ENCODE results near the gene MS4A4A.
"Not testable (repeated sequence)": the region's sequence is repeated elsewhere in the genome, so short reads cannot be mapped to it uniquely, and the experiment has no call there.

MS4A4A gene

DNA sequence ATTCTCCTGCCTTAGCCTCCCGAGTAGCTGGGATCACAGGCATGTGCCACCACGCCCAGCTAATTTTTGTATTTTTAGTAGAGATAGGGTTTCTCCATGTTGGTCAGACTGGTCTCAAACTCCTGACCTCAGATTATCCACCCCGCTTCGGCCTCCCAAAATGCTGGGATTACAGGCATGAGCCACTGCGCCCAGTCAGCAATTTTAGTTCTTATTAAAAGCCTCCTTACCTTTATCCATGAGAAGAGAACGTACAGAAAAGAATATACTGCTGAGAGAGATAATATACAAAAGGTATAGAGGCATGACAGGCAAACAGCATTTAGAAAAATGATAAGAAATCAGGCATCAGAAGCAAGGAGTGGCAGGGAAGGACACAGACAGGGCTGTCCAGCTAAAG, 21.4 kb downstream of the MS4A4A start:
- DNase-seq (ENCODE audit: low read depth in 2 of 2) = not testable (repeated sequence)

GRCh38 chr11:60303661-60304060, 23.2 kb downstream of the MS4A4A start:
- no peak for DNase-seq (ENCODE audit: low read depth in 2 of 2)

GRCh38 chr11:60305906-60306619, 25.6 kb downstream of the MS4A4A start:
- DNase-seq (ENCODE audit: low read depth in 2 of 2) = no peak

DNA sequence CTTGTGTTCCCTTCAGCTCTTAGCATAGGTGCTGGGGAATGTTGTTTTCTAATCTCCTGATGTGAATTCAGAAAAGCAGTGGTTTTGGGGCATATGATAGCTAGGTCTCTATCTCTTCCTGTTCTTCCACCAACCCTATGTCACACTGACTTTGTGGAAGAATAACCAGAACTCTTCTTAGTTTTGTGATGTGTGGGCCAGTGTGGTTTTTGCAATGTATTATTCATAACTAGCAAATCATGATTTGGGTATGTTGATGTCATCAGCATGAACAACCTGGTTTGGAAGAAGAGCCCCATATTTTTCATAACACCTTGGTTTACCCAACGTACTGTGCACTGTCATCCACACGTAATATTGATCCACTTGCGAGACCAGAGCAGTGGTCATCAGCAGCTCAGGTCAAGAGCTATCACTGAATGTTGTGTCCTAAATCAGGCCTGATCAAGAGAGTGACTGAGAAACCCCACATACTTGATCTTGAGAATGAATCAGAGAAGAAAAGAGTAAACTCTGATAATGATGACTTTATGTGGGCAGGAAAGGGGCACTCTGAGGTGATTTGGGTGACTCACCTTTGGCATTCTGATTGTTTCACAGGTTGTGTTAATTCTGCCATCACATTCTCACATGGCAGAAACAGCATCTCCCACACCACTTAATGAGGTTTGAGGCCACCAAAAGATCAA, 27.2 kb downstream of the MS4A4A start:
- no peak for DNase-seq (ENCODE audit: low read depth in 2 of 2)

DNA sequence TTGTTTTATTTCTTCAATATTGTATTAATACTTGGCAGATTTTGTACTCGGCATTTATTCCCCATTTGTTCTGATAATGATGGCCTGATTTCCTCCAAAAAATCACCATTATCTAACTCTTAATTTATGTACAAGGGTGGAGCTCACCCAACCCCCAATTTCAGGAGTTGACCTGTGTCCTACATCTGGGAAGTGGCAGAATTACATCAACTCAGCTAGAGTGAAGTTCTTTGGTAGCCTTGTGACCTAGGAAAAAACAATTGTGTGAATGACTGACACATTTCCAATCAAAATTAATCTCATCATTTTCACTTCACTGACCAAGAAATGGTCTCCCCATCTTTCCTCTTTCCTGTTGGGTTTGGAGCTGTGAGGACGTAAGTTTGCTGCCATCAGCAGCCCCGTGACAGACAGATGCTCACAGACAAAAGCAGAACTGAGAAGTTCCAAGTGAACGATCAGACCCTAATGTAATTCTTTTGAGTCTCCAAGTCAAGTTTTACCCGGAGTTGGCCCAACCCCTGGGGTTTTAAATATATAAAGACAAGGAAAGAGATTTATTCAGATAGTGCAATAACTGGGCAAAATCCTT, 30.0 kb downstream of the MS4A4A start:
- no peak for DNase-seq (ENCODE audit: low read depth in 2 of 2)

DNA sequence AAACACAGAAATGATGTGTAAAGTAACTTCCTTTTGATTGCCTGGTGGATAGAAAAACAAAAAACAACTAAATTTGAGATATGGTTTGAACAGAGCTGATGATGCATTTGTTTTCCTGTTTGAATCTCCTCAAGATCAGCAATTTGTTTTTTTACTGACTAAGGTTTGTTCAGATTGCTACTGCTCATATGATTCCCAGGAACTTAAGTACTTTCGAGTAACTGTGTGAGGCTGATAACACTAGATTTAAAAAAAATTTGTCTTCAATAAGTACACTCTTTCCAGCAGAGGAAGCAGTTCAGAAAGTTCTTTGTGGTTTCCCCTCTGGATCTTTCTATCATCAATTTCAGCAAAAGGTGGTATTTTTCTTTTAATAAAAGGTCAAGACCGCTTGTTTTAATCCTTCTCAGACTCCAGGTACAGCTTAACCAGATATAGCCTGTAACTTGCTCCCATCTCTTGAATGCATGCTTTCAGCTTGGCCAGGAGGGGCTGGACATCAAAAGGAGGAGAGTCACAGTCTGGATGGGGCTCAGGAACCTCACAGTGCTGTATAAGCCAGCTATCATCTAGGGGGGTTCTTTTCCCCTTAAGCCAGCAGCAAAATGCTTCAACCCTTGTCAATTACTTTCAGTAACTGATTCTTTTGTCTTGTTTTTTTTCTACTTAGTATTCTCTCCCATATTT, 34.3 kb downstream of the MS4A4A start:
- DNase-seq (ENCODE audit: low read depth in 2 of 2) = no peak

DNA sequence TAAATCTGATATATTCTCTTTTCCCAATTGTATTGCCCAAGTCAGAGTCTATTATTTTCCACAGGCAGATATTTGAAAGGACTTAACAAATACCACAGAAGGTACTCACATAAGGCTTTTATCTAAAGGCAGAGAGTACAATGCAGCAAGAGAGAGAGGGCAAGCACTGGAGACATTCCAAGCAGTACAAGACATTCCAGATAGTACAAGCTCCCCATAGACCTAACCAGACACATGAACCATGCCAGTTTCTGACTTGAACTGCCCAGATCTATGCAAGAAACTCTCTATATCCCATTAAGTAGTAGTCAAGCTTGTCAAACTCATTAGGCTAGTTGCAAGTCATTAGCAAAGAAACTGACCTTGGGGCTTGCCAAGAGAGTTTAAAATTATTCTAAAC, 35.4 kb downstream of the MS4A4A start:
- no peak for DNase-seq (ENCODE audit: low read depth in 2 of 2)

GRCh38 chr11:60316317-60316716, 35.9 kb downstream of the MS4A4A start:
- no peak for DNase-seq (ENCODE audit: low read depth in 2 of 2)

DNA sequence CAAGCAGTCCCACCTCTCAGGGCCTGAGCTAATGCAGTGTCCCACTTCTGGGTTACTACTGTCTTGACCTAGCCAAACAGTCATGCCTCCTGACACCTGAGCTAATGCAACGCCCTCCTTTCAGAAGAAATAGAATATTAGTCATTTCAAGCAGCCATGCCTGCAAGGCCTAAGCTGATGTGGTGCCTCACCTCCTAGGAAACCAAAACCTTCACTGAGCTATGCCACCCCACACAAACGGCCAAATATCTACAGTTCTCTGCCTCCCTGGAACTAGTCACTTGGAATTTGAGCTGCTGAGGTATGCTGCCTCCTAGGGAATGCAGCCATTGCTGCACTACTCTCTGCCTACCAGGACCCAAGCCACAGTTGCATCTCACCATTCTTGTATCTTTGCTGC, 38.3 kb downstream of the MS4A4A start:
- DNase-seq (ENCODE audit: low read depth in 2 of 2) = no peak

GRCh38 chr11:60321051-60321450, 40.6 kb downstream of the MS4A4A start:
- DNase-seq (ENCODE audit: low read depth in 2 of 2) = no peak

DNA sequence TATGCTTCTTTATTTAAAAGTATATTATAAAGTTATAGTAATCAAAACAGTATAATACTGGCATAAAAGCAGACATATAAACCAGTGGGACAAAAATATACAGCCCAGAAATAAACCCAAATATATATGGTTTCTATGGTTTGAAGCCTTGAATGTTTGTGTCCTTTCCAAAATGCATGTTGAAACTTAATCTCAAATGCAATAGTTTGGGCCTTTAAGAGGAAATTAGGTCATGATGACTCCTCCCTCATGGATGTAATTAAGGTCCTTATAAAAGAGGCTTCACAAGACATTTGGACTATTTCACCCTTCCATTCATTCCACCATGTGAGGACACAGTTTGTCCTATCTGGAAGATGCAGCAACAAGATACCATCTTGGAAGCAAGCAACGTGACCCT, 46.5 kb downstream of the MS4A4A start, which contains the start of gene MS4A6E:
TSS of gene MS4A6E (plus strand) at position 301 of the 400 bp plus-strand sequence. CDS start 7,641 bp downstream, outside the sequence.
- DNase-seq (ENCODE audit: low read depth in 2 of 2) = no peak

DNA sequence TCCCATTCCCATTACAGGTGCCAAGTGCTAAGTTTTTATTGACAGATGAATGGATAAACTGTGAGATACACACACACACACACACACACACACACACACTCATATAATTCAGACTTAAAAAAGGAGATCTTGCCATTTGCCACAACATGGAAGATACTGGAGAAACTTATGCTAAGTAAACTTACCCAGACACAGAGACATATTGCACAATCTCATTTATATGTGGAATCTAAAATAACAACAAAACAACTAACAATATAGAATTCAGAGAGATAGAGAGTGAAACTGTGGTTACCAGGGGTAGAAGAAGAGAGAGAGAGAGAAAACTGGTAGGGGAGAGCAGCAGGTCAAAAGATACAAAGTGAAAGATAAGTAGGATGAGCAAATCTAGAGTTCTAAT, 48.0 kb downstream of the MS4A4A start:
- no peak for DNase-seq (ENCODE audit: low read depth in 2 of 2)

- no peak for DNase-seq (ENCODE audit: low read depth in 2 of 2)
Observed at GRCh38 chr11:60332846-60333245, 52.4 kb downstream of the MS4A4A start.

- peak; percentile 30 to 53 for DNase-seq (ENCODE audit: low read depth in 2 of 2)
Observed at GRCh38 chr11:60334005-60334620, 53.6 kb downstream of the MS4A4A start.

DNA sequence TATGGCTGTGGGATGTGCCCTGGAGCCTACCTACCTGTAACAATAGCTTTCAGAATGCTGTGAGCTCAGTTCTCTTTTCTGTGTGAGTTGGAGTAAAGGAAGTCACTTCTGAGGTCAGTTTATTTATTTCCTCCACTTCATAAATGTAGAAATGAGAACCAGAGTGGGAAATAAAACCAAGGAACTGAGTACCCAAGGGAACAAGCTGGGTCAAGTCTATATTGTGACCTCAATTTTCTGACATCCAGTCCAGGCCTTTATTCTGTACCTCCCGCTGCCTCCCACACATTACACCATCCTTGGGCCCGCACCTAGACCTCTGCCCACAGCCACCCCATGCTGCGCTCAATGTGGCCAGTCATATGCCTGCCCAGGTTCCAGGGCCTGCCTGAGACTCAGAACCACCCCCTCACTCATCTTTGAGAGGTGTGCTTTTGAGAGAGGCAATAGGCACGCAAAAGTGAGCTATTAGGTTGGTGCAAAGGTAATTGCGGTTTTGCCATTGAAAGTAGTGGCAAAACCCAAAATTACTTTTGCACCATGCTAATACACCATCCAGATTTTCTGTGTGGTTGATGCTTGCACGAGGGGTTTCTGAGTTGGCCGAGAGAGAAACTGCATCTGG, 56.4 kb downstream of the MS4A4A start:
- no peak for DNase-seq (ENCODE audit: low read depth in 2 of 2)

GRCh38 chr11:60338053-60338452, 57.6 kb downstream of the MS4A4A start:
- no peak for DNase-seq (ENCODE audit: low read depth in 2 of 2)

DNA sequence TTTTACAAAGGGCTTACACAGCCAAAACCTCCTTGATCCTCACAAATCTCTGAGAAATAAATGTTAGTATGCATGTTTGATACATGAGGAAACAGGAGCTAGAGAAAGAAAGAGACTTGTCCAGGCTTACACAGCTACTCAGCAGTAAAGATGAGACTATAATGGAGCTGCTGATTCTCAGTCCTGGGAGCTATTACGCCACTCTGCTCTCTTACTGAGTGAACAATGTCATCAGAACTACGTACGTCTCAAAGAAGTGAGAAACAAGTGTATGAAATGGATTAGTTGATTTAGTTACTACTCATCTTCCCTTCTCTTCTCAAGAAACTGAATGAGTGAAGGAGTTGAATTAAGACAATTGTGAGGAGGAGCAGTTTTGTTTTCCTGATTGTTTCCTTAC, 58.9 kb downstream of the MS4A4A start:
- no peak for DNase-seq (ENCODE audit: low read depth in 2 of 2)

GRCh38 chr11:60343094-60343704, 62.7 kb downstream of the MS4A4A start:
- no peak for DNase-seq (ENCODE audit: low read depth in 2 of 2)

DNA sequence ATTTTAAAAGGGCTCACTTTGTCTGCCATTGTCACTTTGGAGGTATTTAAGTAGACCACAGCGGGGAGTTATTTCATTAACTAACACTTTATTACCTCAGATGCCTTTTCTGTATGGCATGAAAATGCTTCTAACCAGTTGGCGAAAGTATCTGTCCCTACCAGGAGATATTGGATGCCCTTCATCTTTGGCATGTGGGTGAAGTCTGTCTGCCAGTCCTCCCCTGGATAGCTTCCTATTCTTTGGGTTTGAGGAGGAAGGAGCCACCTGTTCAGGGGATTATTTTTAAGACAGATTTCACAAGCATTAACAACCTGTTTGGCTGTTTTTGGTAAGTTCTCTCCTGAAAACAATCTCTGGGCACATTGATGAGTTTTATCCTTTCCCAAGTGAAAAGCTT, 63.7 kb downstream of the MS4A4A start:
- DNase-seq (ENCODE audit: low read depth in 2 of 2) = no peak

DNA sequence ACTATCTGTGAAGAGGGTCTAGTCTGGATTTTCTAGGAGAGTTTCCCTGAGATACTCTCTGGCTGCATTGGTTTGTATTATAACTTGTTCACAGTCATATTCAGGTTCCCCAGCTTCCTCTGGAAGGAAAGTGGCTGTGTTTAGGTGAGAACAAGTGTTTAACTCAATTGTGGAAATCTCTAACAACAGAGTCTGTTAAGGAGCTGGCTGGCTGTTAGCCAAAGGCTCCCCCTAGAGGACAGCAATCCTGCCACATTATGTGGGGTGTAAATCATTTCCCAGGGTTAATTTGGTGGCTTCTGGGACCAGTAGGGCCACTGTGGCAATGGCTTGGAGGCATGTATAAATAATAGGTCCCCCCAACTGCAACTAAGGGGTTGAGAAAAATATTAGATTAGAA, 65.0 kb downstream of the MS4A4A start:
- DNase-seq (ENCODE audit: low read depth in 2 of 2) = peak in 1 of 2 donors; percentile 5
